H1 (cell line): Measurements from ENCODE around the gene PGAM2. TPM values are rescaled to one million over a fixed set of nuclear protein-coding genes. Genes with fewer than 3 reads are reported as not detected.

Source experiments
- CTCF ChIA-PET: fragments of 300-600 bp; sonication (Branson Sonifier 250); formaldehyde crosslinking; loops from one replicate; lab custom pipeline; 2021; ENCODE audit not compliant: partially characterized antibody; lab: Charles Lee
- POLR2A ChIA-PET: fragments of 300-600 bp; sonication (Branson Sonifier 250); formaldehyde crosslinking; loops from one replicate; lab custom pipeline; 2021; ENCODE audit warnings: inconsistent platforms; ENCODE audit not compliant: partially characterized antibody; lab: Charles Lee
- DNase-seq, 2 experiments: peaks; one replicate each; pipeline versions ENCODE4 v3.0.0 to v3.0.0-alpha.2; 2010 to 2022; ENCODE audit warnings: low spot score in 2 of 2, low read depth in 1 of 2, mixed read lengths in 1 of 2
- FAIRE-seq: peaks from 2 replicates; lab custom pipeline; 2011; peaks lifted over from hg19 to GRCh38; lab: Jason Lieb, UNC
- H2AFZ ChIP-seq: 2 replicates; pipeline ENCODE4 v1.8.1; 2012; ENCODE audit warnings: low read length, inconsistent platforms
- H2AK5ac ChIP-seq: 2 replicates; pipeline ENCODE4 v1.6.1; 2013; ENCODE audit warnings: low read depth, low read length
- H2BK120ac ChIP-seq: replicated peaks from 2 replicates; pipeline ENCODE3; 2013; ENCODE audit warnings: low read depth, low read length, inconsistent platforms
- H2BK12ac ChIP-seq: 2 replicates; pipeline ENCODE4 v1.6.1; 2013; ENCODE audit warnings: low read depth, low read length
- H2BK15ac ChIP-seq: 2 replicates; pipeline ENCODE4 v1.6.1; 2013; ENCODE audit warnings: low read length
- H2BK20ac ChIP-seq: 2 replicates; pipeline ENCODE4 v1.6.1; 2013; ENCODE audit warnings: low read length
- H2BK5ac ChIP-seq: 2 replicates; pipeline ENCODE4 v1.6.1; 2013; ENCODE audit warnings: low read depth, low read length
- H3K14ac ChIP-seq: 2 replicates; pipeline ENCODE4 v1.6.1; 2013; ENCODE audit warnings: inconsistent platforms; ENCODE audit not compliant: insufficient read length
- H3K18ac ChIP-seq: 2 replicates; pipeline ENCODE4 v1.6.1; 2013; ENCODE audit warnings: low read length; ENCODE audit errors: extremely low read depth
- H3K23ac ChIP-seq: 2 replicates; pipeline ENCODE4 v1.6.1; 2013; ENCODE audit warnings: inconsistent platforms; ENCODE audit not compliant: insufficient read length
- H3K23me2 ChIP-seq: 2 replicates; pipeline ENCODE4 v1.6.1; 2013; ENCODE audit warnings: low read depth, low read length
- H3K27ac ChIP-seq: 2 replicates; pipeline ENCODE4 v1.6.1; 2011; ENCODE audit warnings: low read depth, low read length, inconsistent platforms
- H3K27me3 ChIP-seq, 4 experiments: replicated peaks in 1 of 4; 1 replicate in 1 of 4; 2 replicates in 3 of 4; pipeline versions ENCODE4 v1.6.1 to v1.8.1; 2011 to 2013; ENCODE audit warnings: low read length in 3 of 4, mild to moderate bottlenecking in 3 of 4, inconsistent platforms in 2 of 4, mixed read lengths in 2 of 4, moderate library complexity in 1 of 4; ENCODE audit not compliant: control insufficient read depth in 3 of 4, insufficient read depth in 3 of 4; ENCODE audit errors: extremely low read depth in 1 of 4
- H3K36me3 ChIP-seq, 4 experiments: 2 replicates each; pipeline versions ENCODE4 v1.6.1 to v1.8.1; 2011 to 2013; ENCODE audit warnings: mild to moderate bottlenecking in 4 of 4, low read length in 3 of 4, moderate library complexity in 2 of 4, control low read depth in 1 of 4, inconsistent platforms in 1 of 4; ENCODE audit not compliant: insufficient read depth in 4 of 4, control insufficient read depth in 2 of 4
- H3K4ac ChIP-seq: replicated peaks from 2 replicates; pipeline ENCODE3; 2013; ENCODE audit warnings: low read length, low read depth, mixed read lengths, inconsistent platforms; ENCODE audit not compliant: insufficient read length
- H3K4me1 ChIP-seq, 4 experiments: replicated peaks in 1 of 4; 1 replicate in 1 of 4; 2 replicates in 3 of 4; pipeline versions ENCODE4 v1.6.1 to v1.8.1; 2011 to 2013; ENCODE audit warnings: low read length in 3 of 4, inconsistent platforms in 2 of 4, mixed read lengths in 1 of 4; ENCODE audit not compliant: insufficient read depth in 4 of 4, control insufficient read depth in 3 of 4
- H3K4me2 ChIP-seq, 2 experiments: 2 replicates each; pipeline versions ENCODE4 v1.6.1 to v1.8.1; 2011 to 2013; ENCODE audit warnings: low read depth in 2 of 2, low read length in 2 of 2, control low read depth in 1 of 2, inconsistent platforms in 1 of 2, mild to moderate bottlenecking in 1 of 2; ENCODE audit not compliant: insufficient read depth in 1 of 2
- H3K4me3 ChIP-seq, 4 experiments: fragments of 200-600, 300-600 bp in 1 of 4; sonication (generic), shearing (Covaris generic), sonication (Bioruptor Twin) in 1 of 4; 2 replicates each; pipeline versions ENCODE4 v1.5.1 to v1.8.1; 2011 to 2016; ENCODE audit warnings: low read length in 4 of 4, low read depth in 3 of 4, control low read depth in 2 of 4, inconsistent platforms in 2 of 4, mild to moderate bottlenecking in 2 of 4, mixed read lengths in 1 of 4, moderate library complexity in 1 of 4; ENCODE audit not compliant: insufficient read depth in 2 of 4; ENCODE audit errors: extremely low read depth in 1 of 4
- H3K56ac ChIP-seq: replicated peaks from 2 replicates; pipeline ENCODE3; 2013; ENCODE audit warnings: low read depth, mild to moderate bottlenecking, mixed read lengths, low read length, inconsistent platforms; ENCODE audit not compliant: insufficient read length
- H3K79me1 ChIP-seq: 2 replicates; pipeline ENCODE4 v1.6.1; 2013; ENCODE audit warnings: low read depth, low read length, control low read depth
- H3K79me2 ChIP-seq, 2 experiments: 2 replicates each; pipeline versions ENCODE4 v1.6.1 to v1.8.1; 2012 to 2013; ENCODE audit warnings: low read length in 2 of 2, mild to moderate bottlenecking in 2 of 2, inconsistent platforms in 1 of 2; ENCODE audit not compliant: insufficient read depth in 2 of 2, control insufficient read depth in 1 of 2
- H3K9ac ChIP-seq, 4 experiments: replicated peaks in 1 of 4; 1 replicate in 1 of 4; 2 replicates in 3 of 4; pipeline versions ENCODE4 v1.6.1 to v1.8.1; 2011 to 2013; ENCODE audit warnings: low read depth in 3 of 4, low read length in 3 of 4, control low read depth in 2 of 4, mild to moderate bottlenecking in 2 of 4, moderate library complexity in 2 of 4, inconsistent platforms in 1 of 4; ENCODE audit errors: extremely low read depth in 1 of 4
- H3K9me3 ChIP-seq, 2 experiments: 2 replicates each; pipeline versions ENCODE4 v1.6.1 to v1.8.1; 2012 to 2013; ENCODE audit warnings: mild to moderate bottlenecking in 2 of 2, moderate library complexity in 2 of 2, control low read depth in 1 of 2, inconsistent platforms in 1 of 2, low read depth in 1 of 2, low read length in 1 of 2, mixed read lengths in 1 of 2; ENCODE audit not compliant: insufficient read depth in 2 of 2
- H4K20me1 ChIP-seq, 2 experiments: replicated peaks in 1 of 2; 2 replicates each; pipeline versions ENCODE3 to v1.8.1; 2011 to 2013; ENCODE audit warnings: inconsistent platforms in 2 of 2, low read length in 2 of 2, mild to moderate bottlenecking in 1 of 2; ENCODE audit not compliant: insufficient read depth in 2 of 2, control insufficient read depth in 1 of 2
- H4K5ac ChIP-seq: 2 replicates; pipeline ENCODE4 v1.6.1; 2013; ENCODE audit warnings: low read length, low read depth, mixed read lengths, inconsistent platforms; ENCODE audit not compliant: insufficient read length
- H4K8ac ChIP-seq: 2 replicates; pipeline ENCODE4 v1.8.0; 2013; ENCODE audit warnings: mild to moderate bottlenecking, moderate library complexity, low read length, inconsistent platforms; ENCODE audit not compliant: insufficient read depth; ENCODE audit errors: extremely low read depth
- H4K91ac ChIP-seq: replicated peaks from 2 replicates; pipeline ENCODE3; 2013; ENCODE audit warnings: low read length, mixed read lengths, inconsistent platforms; ENCODE audit not compliant: insufficient read length
- CHD1 ChIP-seq: IDR thresholded peaks from 2 replicates; pipeline ENCODE4 v1.6.1; 2012; ENCODE audit warnings: low read depth, low read length, improper control_type of control experiment
- GABPA ChIP-seq: IDR thresholded peaks from 2 replicates; pipeline ENCODE4 v1.6.1; 2011; ENCODE audit warnings: mild to moderate bottlenecking, low read length, moderate library complexity, borderline replicate concordance; ENCODE audit not compliant: insufficient read depth
- POLR2AphosphoS5 ChIP-seq: IDR thresholded peaks from 2 replicates; pipeline ENCODE4 v1.6.1; 2011; ENCODE audit warnings: low read depth, low read length
- POU5F1 ChIP-seq: IDR thresholded peaks from 2 replicates; pipeline ENCODE4 v1.6.1; 2011; ENCODE audit warnings: low read depth, mild to moderate bottlenecking, low read length, moderate library complexity
- RXRA ChIP-seq: IDR thresholded peaks from 2 replicates; pipeline ENCODE4 v1.6.1; 2011; ENCODE audit warnings: low read depth, mild to moderate bottlenecking, low read length, moderate library complexity; ENCODE audit not compliant: insufficient read depth
- SAP30 ChIP-seq: fragments of 300-600 bp; sonication (generic); IDR thresholded peaks from 2 replicates; pipeline ENCODE4 v1.7.1; 2012; ENCODE audit warnings: low read length, moderate library complexity, mild to moderate bottlenecking, inconsistent platforms; ENCODE audit not compliant: insufficient read depth, insufficient replicate concordance
- SIN3A ChIP-seq, 2 experiments: IDR thresholded peaks in 1 of 2; conservative IDR thresholded peaks in 1 of 2; 2 replicates each; pipeline ENCODE4 v1.6.1; 2011 to 2012; ENCODE audit warnings: low read length in 2 of 2, improper control_type of control experiment in 1 of 2, low read depth in 1 of 2, mild to moderate bottlenecking in 1 of 2
- SP4 ChIP-seq: IDR thresholded peaks from 2 replicates; pipeline ENCODE4 v1.6.1; 2012; ENCODE audit warnings: low read length, inconsistent platforms
- USF2 ChIP-seq: IDR thresholded peaks from 2 replicates; pipeline ENCODE4 v1.6.1; 2011; ENCODE audit warnings: low read length, improper control_type of control experiment
- WGBS, 2 experiments: shearing (Covaris generic) in 1 of 2; methylation state at CpG; one replicate each; pipeline versions ENCODE4 v1.1.6 to v1.1.7; 2013 to 2015; ENCODE audit warnings: low lambda C conversion rate in 2 of 2, mixed read lengths in 2 of 2, inconsistent platforms in 1 of 2, low coverage in 1 of 2, missing lambda C conversion rate in 1 of 2; ENCODE audit not compliant: insufficient replicate concordance in 2 of 2, insufficient coverage in 1 of 2, insufficient read length in 1 of 2; ENCODE audit errors: extremely low coverage in 1 of 2, missing lambda C conversion rate in 1 of 2; 5-methylcytosine and 5-hydroxymethylcytosine counted together
- polyA plus RNA-seq, 7 experiments: library from polyadenylated mRNA; depleted of rRNA in 3 of 7; stranded (reverse) in 5 of 7; unstranded in 2 of 7; fragments of >200 nt in 5 of 7; fragments of 200-250 nt in 2 of 7; gene quantifications; 1 replicate in 5 of 7; 2 replicates in 1 of 7; 4 replicates in 1 of 7; pipeline versions ENCODE4 v1.2.1 to v1.2.3, GENCODE V29; 2011 to 2013; ENCODE audit warnings: missing spikeins in 2 of 7, mixed read lengths in 2 of 7
- total RNA-seq: library from RNA; stranded (reverse); fragmentation: NEBNext Ultra II Directional; extraction: Animal tissue kit (Norgen Biotek cat#: 25700); gene quantifications from 2 replicates; pipeline ENCODE4 v1.2.1, GENCODE V29; 2021

Gene PGAM2
- total and polyA plus RNA-seq, 2 of the 8 experiments (the other 6 are each of a cell fraction or from before 2014, with no cell fraction given): 2.1 to 2.9 TPM

GRCh38 chr7:44067064-44067951 lies 1.9 kb upstream of the PGAM2 start:
- POLR2A ChIA-PET: interaction anchor here (0.7 to 7.1 kb wide), 11 partner anchors 9 to 148 kb away, joined by 3 to 48 read pairs (median 4); partner anchors contain the start of gene DBNL
- no peak for FAIRE-seq
- TF ChIP-seq SP4: no peak
- TF ChIP-seq CHD1: no peak
- no peak for TF ChIP-seq SAP30
- TF ChIP-seq SIN3A (conservative IDR thresholded peaks at IDR 0.05 in 1 of 2, IDR thresholded peaks at IDR 0.05 in 1 of 2; ENCODE audit: low read depth in 1 of 2, low read length in 2 of 2): no peak
- TF ChIP-seq GABPA: no peak
- no peak for TF ChIP-seq USF2
- no peak; the same call in 1 of the 2 replicates for TF ChIP-seq POLR2AphosphoS5
- TF ChIP-seq RXRA: no peak
- TF ChIP-seq POU5F1: no peak

More at GRCh38 chr7:44067064-44067951, 1.9 kb upstream of the PGAM2 start:
- H2AFZ ChIP-seq: no peak overlapping the region
- DNase-seq: no peak
- peaks cover 5 to 7% of the 10 kb centered on the region in 2 experiments for H4K20me1 ChIP-seq
- no peak overlapping the region for H2BK20ac ChIP-seq
- no peak overlapping the region for H4K8ac ChIP-seq
- WGBS, 2 experiments: 90% methylated on average over 11 of the region's 11 CpGs; no CpG with 5 or more reads in 1 of the 2 experiments
- H3K79me2 ChIP-seq: no peaks in the 10 kb centered on the region
- CTCF ChIA-PET: interaction anchor here (0.7 to 2.7 kb wide), 10 partner anchors 9 to 163 kb away, joined by 3 to 15 read pairs (median 3); no protein-coding TSS in a partner anchor
- H4K91ac ChIP-seq: no peak overlapping the region
- H2BK15ac ChIP-seq: no peak overlapping the region
- H3K9ac ChIP-seq: no peak overlapping the region
- H4K5ac ChIP-seq: no peak overlapping the region
- no peaks in the 10 kb centered on the region for H3K23me2 ChIP-seq
- no peak overlapping the region for H2BK12ac ChIP-seq
- H3K4me2 ChIP-seq: no peak overlapping the region
- H3K14ac ChIP-seq: no peak overlapping the region
- H3K4me1 ChIP-seq: peaks cover 9 to 30% (median 26%) of the 10 kb centered on the region in 4 experiments
- no peak overlapping the region for H3K18ac ChIP-seq
- H3K36me3 ChIP-seq: no peaks in the 10 kb centered on the region; a peak in 1 of 8 replicates
- no peak overlapping the region for H2BK120ac ChIP-seq
- H3K4ac ChIP-seq: no peak overlapping the region
- H2BK5ac ChIP-seq: no peak overlapping the region
- H3K4me3 ChIP-seq: no peak overlapping the region
- no peak overlapping the region for H2AK5ac ChIP-seq
- H3K27ac ChIP-seq: no peak overlapping the region
- H3K79me1 ChIP-seq: no peaks in the 10 kb centered on the region
- H3K56ac ChIP-seq: no peak overlapping the region
- no peak overlapping the region for H3K23ac ChIP-seq
- no peaks in the 10 kb centered on the region for H3K9me3 ChIP-seq
- peaks cover 0 to 3% (median 0%) of the 10 kb centered on the region in 4 experiments; a peak in 2 of 7 replicates for H3K27me3 ChIP-seq
